ENCODE results near the gene TIMM13. TPM values are rescaled to one million over a fixed set of nuclear protein-coding genes. Genes with fewer than 3 reads are reported as not detected.
"Not testable (repeated sequence)": the region's sequence is repeated elsewhere in the genome, so short reads cannot be mapped to it uniquely, and the experiment has no call there.

Gene TIMM13
- total and polyA plus RNA-seq, 2 donors, result 17.5 to 72.2 TPM

DNA sequence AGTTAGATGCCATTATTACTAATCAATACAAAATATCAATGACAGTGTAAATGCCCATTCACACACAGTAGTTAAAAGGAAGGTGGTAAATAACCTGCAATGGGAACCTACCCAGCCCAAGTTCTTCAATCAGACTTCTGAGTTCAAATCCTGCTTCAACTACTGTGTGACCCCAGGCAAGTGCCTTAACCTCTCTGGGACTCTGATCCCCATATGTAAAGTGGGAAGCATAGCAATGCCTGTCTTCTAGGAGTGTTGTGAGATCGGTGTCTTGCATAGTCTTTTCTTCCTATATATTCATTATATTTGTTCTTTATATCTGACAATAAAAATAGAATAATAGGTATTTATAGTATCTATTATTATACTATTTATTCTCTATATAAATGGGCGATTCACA lies 6.9 kb downstream of the TIMM13 start:
- Histone ChIP-seq H3K4me1 (ENCODE audit: insufficient read depth) (no peaks in the 10 kb centered on the region), H3K4me3 (ENCODE audit: low read depth, low read length) (no peak overlapping the region), H3K36me3 (ENCODE audit: insufficient read depth) (peaks cover 2% of the 10 kb centered on the region), H3K27ac (ENCODE audit: low read depth) (no peak overlapping the region)
- 89% methylated on average over 2 of the region's 2 CpGs for WGBS
- DNase-seq (ENCODE audit: extremely low spot score), result no peak

DNA sequence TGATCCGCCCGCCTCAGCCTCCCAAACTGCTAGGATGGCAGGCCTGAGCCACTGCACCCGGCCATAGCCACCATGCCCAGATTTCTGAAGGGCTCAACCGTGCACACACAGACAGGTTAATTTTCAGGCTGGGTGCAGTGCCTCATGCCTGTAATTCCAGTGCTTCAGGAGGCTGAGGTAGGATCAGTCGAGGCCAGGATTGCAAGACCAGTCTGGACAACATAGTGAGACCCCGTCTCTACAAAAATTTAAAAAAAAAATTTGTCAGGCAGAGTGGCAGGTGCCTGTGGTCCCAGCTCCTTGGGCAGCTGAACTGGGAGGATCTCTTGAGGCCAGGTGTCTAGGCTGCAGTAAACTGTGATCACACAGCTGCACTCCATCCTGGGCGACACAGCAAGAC lies 7.6 kb downstream of the TIMM13 start:
- peaks cover 2% of the 10 kb centered on the region for H3K36me3 ChIP-seq (ENCODE audit: insufficient read depth)
- H3K27ac ChIP-seq (ENCODE audit: low read depth), result no peak overlapping the region
- DNase-seq (ENCODE audit: extremely low spot score), result no peak
- 94% methylated on average over 7 of the region's 7 CpGs for WGBS
- H3K4me1 ChIP-seq (ENCODE audit: insufficient read depth), result no peaks in the 10 kb centered on the region
- H3K4me3 ChIP-seq (ENCODE audit: low read depth, low read length), result no peak overlapping the region

GRCh38 chr19:2417881-2418406 lies 9.4 kb downstream of the TIMM13 start:
- 78% methylated on average over 13 of the region's 13 CpGs for WGBS
- no peak for DNase-seq (ENCODE audit: extremely low spot score)
- no peak overlapping the region for H3K27ac ChIP-seq (ENCODE audit: low read depth)
- H3K36me3 ChIP-seq (ENCODE audit: insufficient read depth), result no peaks in the 10 kb centered on the region
- H3K4me1 ChIP-seq (ENCODE audit: insufficient read depth), result no peaks in the 10 kb centered on the region
- no peak overlapping the region for H3K4me3 ChIP-seq (ENCODE audit: low read depth, low read length)

GRCh38 chr19:2417436-2417835 lies 9.9 kb downstream of the TIMM13 start:
- 93% methylated on average over 8 of the region's 8 CpGs for WGBS
- not testable (repeated sequence) for H3K4me1 ChIP-seq (ENCODE audit: insufficient read depth); H3K4me3 ChIP-seq (ENCODE audit: low read depth, low read length); H3K36me3 ChIP-seq (ENCODE audit: insufficient read depth); DNase-seq (ENCODE audit: extremely low spot score); H3K27ac ChIP-seq (ENCODE audit: low read depth)

- H3K27ac ChIP-seq (ENCODE audit: low read depth), result no peak overlapping the region
- WGBS, result 90% methylated on average over 19 of the region's 19 CpGs
- no peak overlapping the region for H3K4me3 ChIP-seq (ENCODE audit: low read depth, low read length)
- no peaks in the 10 kb centered on the region for H3K36me3 ChIP-seq (ENCODE audit: insufficient read depth)
- no peaks in the 10 kb centered on the region for H3K4me1 ChIP-seq (ENCODE audit: insufficient read depth)
- DNase-seq (ENCODE audit: extremely low spot score), result no peak
Measured at GRCh38 chr19:2416321-2417097, 10.9 kb downstream of the TIMM13 start.

DNA sequence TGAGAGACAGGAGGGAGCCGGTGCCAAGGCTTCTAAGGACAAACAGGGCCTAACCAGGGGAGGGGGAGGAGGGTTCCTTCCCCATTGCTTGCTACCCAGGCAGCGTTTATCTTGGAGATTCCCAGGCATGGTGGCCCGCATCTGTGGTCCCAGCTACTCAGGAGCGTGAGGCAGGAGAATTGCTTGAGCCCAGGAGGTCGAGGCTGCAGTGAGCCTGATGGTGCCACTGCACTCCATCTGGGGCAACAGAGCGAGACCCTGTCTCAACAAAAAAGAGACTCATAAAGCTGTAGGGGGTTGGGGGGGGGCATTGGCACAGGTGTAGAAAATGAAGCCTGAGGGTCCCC lies 11.4 kb downstream of the TIMM13 start:
- no peak overlapping the region for H3K4me3 ChIP-seq (ENCODE audit: low read depth, low read length)
- no peaks in the 10 kb centered on the region for H3K36me3 ChIP-seq (ENCODE audit: insufficient read depth)
- WGBS, result 59% methylated on average over 6 of the region's 6 CpGs
- no peak for DNase-seq (ENCODE audit: extremely low spot score)
- no peaks in the 10 kb centered on the region for H3K4me1 ChIP-seq (ENCODE audit: insufficient read depth)
- no peak overlapping the region for H3K27ac ChIP-seq (ENCODE audit: low read depth)

DNA sequence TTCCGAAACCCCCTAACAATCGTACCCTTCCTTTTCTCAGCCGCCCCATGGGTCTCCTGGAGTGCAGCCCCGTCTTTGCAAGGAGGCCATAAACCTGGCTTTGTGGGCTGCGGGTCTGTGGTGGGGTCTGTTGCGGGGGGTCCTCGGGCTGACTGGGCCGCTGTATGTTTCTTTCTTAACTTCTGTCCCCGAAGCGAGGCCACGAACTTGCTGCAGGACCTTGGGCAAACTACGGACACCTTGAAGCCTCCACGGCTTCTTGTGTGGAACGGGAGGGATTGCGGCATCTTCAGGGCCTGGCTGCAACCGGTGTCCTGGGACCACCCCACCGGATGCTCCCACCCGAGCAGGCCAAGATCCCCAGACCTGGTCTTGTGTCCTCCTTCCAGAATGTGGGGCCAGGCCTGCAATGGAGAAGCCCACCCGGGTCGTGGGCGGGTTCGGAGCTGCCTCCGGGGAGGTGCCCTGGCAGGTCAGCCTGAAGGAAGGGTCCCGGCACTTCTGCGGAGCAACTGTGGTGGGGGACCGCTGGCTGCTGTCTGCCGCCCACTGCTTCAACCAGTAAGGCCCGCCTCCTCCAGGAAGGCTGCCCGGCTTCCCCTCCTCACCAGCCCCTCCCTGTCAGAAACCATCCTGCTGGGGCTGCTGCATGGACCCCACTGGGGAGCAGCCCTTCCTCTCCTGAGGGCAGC lies 12.0 kb downstream of the TIMM13 start:
- no peak overlapping the region for H3K4me3 ChIP-seq (ENCODE audit: low read depth, low read length)
- 78% methylated on average over 29 of the region's 29 CpGs for WGBS
- no peak overlapping the region for H3K27ac ChIP-seq (ENCODE audit: low read depth)
- no peak for DNase-seq (ENCODE audit: extremely low spot score)
- H3K36me3 ChIP-seq (ENCODE audit: insufficient read depth), result no peaks in the 10 kb centered on the region
- no peaks in the 10 kb centered on the region for H3K4me1 ChIP-seq (ENCODE audit: insufficient read depth)

DNA sequence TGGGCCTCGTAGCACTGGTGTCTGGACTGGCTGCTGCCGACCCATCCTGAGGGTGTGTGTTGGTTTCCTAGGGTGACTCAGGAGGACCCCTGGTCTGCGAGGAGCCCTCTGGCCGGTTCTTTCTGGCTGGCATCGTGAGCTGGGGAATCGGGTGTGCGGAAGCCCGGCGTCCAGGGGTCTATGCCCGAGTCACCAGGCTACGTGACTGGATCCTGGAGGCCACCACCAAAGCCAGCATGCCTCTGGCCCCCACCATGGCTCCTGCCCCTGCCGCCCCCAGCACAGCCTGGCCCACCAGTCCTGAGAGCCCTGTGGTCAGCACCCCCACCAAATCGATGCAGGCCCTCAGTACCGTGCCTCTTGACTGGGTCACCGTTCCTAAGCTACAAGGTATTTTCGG lies 13.8 kb downstream of the TIMM13 start:
- no peak for DNase-seq (ENCODE audit: extremely low spot score)
- Histone ChIP-seq H3K4me3 (ENCODE audit: low read depth, low read length) (no peak overlapping the region), H3K36me3 (ENCODE audit: insufficient read depth) (no peaks in the 10 kb centered on the region), H3K27ac (ENCODE audit: low read depth) (no peak overlapping the region), H3K4me1 (ENCODE audit: insufficient read depth) (no peaks in the 10 kb centered on the region)
- WGBS, result 91% methylated on average over 16 of the region's 16 CpGs

DNA sequence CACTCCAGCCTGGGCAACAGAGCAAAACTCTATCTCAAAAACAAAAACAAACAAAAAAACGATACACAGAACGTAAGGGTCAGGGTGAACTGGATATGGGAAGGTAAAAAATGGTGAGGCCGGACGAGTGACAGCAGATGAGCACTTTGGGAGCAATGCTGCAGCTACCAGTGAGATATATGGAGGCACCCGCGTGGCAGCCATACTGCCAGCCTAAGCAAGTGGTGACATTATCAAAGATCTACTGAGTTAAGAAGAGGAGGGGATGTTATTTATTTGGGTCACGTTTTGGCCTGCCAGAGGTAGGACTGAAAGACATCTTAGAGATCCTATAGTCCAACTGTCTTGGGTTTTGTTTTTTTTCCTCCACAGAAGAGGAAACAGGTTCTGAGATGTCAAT lies 14.2 kb downstream of the TIMM13 start:
- no peak for DNase-seq (ENCODE audit: extremely low spot score)
- 86% methylated on average over 7 of the region's 7 CpGs for WGBS
- Histone ChIP-seq H3K4me1 (ENCODE audit: insufficient read depth) (no peaks in the 10 kb centered on the region), H3K4me3 (ENCODE audit: low read depth, low read length) (no peak overlapping the region), H3K36me3 (ENCODE audit: insufficient read depth) (no peaks in the 10 kb centered on the region), H3K27ac (ENCODE audit: low read depth) (no peak overlapping the region)

- Histone ChIP-seq H3K27ac (ENCODE audit: low read depth) (no peak overlapping the region), H3K36me3 (ENCODE audit: insufficient read depth) (no peaks in the 10 kb centered on the region), H3K4me3 (ENCODE audit: low read depth, low read length) (no peak overlapping the region), H3K4me1 (ENCODE audit: insufficient read depth) (no peaks in the 10 kb centered on the region)
- 53% methylated on average over 2 of the region's 2 CpGs for WGBS
- DNase-seq (ENCODE audit: extremely low spot score), result no peak
Measured at GRCh38 chr19:2412449-2412848, 14.9 kb downstream of the TIMM13 start.

DNA sequence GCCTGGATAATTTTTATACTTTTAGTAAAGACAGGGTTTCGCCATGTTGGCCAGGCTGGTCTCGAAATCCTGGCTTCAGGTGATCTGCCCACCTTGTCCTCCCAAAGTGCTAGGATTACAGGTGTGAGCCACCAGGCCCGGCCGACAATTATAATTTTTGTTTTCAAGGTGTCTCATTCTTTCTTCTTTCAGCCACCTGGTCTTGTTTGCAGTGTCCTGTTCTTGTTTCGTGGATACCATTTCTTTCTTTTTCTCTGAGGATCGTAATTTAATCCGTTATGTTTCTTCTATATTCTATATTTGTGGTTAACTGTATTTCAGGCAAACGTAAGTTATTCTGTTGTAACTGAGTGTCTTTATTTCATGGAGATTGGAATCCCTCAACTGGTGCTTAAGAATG lies 15.7 kb downstream of the TIMM13 start:
- WGBS, result 93% methylated on average over 8 of the region's 8 CpGs
- no peaks in the 10 kb centered on the region for H3K36me3 ChIP-seq (ENCODE audit: insufficient read depth)
- no peak for DNase-seq (ENCODE audit: extremely low spot score)
- H3K4me3 ChIP-seq (ENCODE audit: low read depth, low read length), result no peak overlapping the region
- H3K4me1 ChIP-seq (ENCODE audit: insufficient read depth), result no peaks in the 10 kb centered on the region
- no peak overlapping the region for H3K27ac ChIP-seq (ENCODE audit: low read depth)

DNA sequence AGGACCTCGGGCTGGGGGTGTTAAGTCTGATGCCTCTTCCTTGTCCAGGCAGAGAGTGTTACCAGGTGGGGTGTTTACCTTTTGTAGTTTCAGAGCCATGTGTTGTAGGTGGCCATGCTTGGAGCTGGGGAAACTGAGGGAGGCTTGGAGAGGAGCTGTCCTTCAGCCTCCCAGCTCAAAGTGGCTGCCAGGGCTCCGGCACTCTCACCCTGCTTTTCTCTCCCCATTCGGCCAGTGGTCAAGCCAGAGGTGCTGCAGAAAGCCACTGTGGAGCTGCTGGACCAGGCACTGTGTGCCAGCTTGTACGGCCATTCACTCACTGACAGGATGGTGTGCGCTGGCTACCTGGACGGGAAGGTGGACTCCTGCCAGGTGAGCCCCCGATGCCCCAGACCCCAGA lies 17.4 kb downstream of the TIMM13 start:
- H3K4me3 ChIP-seq (ENCODE audit: low read depth, low read length), result no peak overlapping the region
- 95% methylated on average over 7 of the region's 7 CpGs for WGBS
- no peaks in the 10 kb centered on the region for H3K36me3 ChIP-seq (ENCODE audit: insufficient read depth)
- DNase-seq (ENCODE audit: extremely low spot score), result no peak
- H3K4me1 ChIP-seq (ENCODE audit: insufficient read depth), result no peaks in the 10 kb centered on the region
- H3K27ac ChIP-seq (ENCODE audit: low read depth), result no peak overlapping the region

DNA sequence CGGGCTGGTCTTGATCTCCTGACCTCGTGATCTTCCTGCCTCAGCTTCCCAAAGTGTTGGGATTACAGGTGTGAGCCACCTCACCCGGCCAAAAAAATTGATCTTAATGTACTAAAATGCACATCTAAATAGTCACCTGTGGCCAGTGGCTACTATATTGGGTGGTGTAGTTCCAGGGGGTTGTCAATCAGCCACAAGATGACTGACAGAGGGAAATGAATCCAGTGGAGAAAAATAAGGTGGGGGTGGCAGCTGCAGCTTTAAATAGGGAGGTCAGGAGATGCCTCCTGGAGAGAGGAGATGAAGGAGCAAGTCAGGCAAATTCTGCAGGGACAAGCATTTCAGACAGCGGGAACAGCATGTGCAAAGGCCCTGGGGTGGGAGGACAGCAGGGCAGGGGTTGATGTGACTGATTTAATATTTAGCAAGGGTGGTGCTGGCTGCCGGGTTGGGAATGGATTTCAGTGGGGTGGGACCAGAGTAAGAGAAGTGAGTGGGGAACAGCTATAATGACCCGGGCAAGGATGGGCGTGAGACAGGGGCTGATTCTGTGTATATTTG lies 18.0 kb downstream of the TIMM13 start:
- H3K4me3 ChIP-seq (ENCODE audit: low read depth, low read length), result no peak overlapping the region
- no peak overlapping the region for H3K27ac ChIP-seq (ENCODE audit: low read depth)
- no peak for DNase-seq (ENCODE audit: extremely low spot score)
- WGBS, result 92% methylated on average over 7 of the region's 7 CpGs
- H3K4me1 ChIP-seq (ENCODE audit: insufficient read depth), result no peaks in the 10 kb centered on the region
- H3K36me3 ChIP-seq (ENCODE audit: insufficient read depth), result no peaks in the 10 kb centered on the region

- WGBS, result 79% methylated on average over 25 of the region's 25 CpGs
Measured at GRCh38 chr19:2408247-2408646, 19.1 kb downstream of the TIMM13 start.

More at GRCh38 chr19:2408247-2408646, 19.1 kb downstream of the TIMM13 start:
- Histone ChIP-seq H3K4me3 (ENCODE audit: low read depth, low read length) (no peak overlapping the region), H3K27ac (ENCODE audit: low read depth) (no peak overlapping the region), H3K4me1 (ENCODE audit: insufficient read depth) (no peaks in the 10 kb centered on the region), H3K36me3 (ENCODE audit: insufficient read depth) (no peaks in the 10 kb centered on the region)
- no peak for DNase-seq (ENCODE audit: extremely low spot score)

Data from urinary bladder (tissue), 4 donors.